MM.1S (cell line): ENCODE results near the gene ELAVL3.

Experiments used
- EZH2 ChIP-seq: fragments of 300-600 bp; sonication (generic); optimal IDR thresholded peaks from 2 replicates; pipeline ENCODE3; 2017; ENCODE audit warnings: low read depth, mild to moderate bottlenecking, antibody characterized with exemption, low read length, mixed read lengths
- TF ChIP-seq, protein P1 (sequence below): fragments of 300-600 bp; sonication (generic); IDR thresholded peaks from 2 replicates; pipeline ENCODE4 v1.5.1; 2016; ENCODE audit warnings: antibody characterized with exemption, low read length, mixed read lengths

DNA sequence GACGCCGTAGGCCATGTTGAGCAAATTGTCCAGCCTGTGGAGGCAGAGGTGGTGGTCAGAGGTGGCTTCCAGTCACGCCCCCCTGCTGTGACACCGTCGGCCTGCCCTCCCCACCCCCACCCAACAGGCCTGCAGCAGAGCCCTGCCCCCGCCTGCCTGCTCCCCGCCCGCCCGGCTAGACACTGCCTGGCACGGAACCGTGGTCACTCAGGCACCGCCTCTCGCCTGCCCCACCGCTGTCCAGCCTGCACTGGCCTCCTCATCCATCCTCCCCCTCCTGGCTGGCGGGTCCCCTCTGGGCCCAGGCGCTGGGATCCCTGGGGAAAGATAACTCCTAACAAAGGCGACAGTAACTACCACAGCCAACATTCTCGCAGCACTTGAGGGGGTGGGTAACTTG is 23.7 kb downstream of the ELAVL3 start:
- no peak for TF ChIP-seq EZH2
- TF ChIP-seq, protein P1, sequence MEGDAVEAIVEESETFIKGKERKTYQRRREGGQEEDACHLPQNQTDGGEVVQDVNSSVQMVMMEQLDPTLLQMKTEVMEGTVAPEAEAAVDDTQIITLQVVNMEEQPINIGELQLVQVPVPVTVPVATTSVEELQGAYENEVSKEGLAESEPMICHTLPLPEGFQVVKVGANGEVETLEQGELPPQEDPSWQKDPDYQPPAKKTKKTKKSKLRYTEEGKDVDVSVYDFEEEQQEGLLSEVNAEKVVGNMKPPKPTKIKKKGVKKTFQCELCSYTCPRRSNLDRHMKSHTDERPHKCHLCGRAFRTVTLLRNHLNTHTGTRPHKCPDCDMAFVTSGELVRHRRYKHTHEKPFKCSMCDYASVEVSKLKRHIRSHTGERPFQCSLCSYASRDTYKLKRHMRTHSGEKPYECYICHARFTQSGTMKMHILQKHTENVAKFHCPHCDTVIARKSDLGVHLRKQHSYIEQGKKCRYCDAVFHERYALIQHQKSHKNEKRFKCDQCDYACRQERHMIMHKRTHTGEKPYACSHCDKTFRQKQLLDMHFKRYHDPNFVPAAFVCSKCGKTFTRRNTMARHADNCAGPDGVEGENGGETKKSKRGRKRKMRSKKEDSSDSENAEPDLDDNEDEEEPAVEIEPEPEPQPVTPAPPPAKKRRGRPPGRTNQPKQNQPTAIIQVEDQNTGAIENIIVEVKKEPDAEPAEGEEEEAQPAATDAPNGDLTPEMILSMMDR = no peak
